OCI-LY7 (cell line): Measurements from ENCODE around the gene KRTAP5-10.
"Not testable (repeated sequence)": the region's sequence is repeated elsewhere in the genome, so short reads cannot be mapped to it uniquely, and the experiment has no call there.

Source experiments
- CTCF ChIP-seq: fragments of 200-600 bp; sonication (generic); conservative IDR thresholded peaks from 2 replicates; pipeline ENCODE4 v1.5.1; 2014; ENCODE audit warnings: mild to moderate bottlenecking, antibody characterized with exemption, low read length, moderate library complexity, mixed read lengths
- EZH2phosphoT487 ChIP-seq: fragments of 200-600 bp; sonication (generic); IDR thresholded peaks from 2 replicates; pipeline ENCODE4 v1.6.1; 2018; ENCODE audit warnings: low read depth, borderline replicate concordance, mild to moderate bottlenecking, mixed run types, antibody characterized with exemption, low read length, moderate library complexity, mixed read lengths

DNA sequence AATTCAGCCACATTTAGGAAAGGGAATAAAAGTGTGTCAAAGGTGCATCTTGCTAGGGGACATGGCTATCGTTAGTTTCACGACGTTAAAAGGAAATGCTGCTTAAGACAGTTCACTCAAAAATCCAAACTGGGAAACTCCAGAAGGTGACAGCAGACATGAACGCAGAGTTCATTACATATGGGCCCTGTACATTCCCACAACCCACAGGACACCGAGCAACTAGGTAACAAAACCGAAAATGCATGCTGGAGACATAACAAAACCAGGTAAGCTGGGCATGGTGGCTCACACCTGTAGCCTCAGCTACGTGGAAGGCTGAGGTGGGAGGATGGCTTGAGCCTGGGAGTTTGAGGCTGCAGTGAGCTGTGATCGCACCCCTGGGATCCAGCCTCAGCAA lies 2.3 kb downstream of the KRTAP5-10 start:
- TF ChIP-seq CTCF, EZH2phosphoT487: not testable (repeated sequence)
